Sigmoid colon (tissue), 4 donors: ENCODE measurements around the gene GRID1.

Source experiments
- CTCF ChIP-seq, 4 experiments: fragments of 450-650 bp in 3 of 4; fragments of 200-600 bp in 1 of 4; IDR thresholded peaks; one replicate each; pipeline ENCODE4 v1.5.1; 2016 to 2019; ENCODE audit warnings: antibody characterized with exemption in 4 of 4, mild to moderate bottlenecking in 3 of 4, moderate library complexity in 2 of 4
- EP300 ChIP-seq, 4 donors: sonication (generic); formaldehyde crosslinking; IDR thresholded peaks; one replicate each; pipeline ENCODE4 v1.6.1; 2017; ENCODE audit warnings: antibody characterized with exemption in 4 of 4
- POLR2A ChIP-seq, 2 donors: fragments of 450-650 bp; IDR thresholded peaks; one replicate each; pipeline ENCODE4 v1.6.1; 2016; ENCODE audit warnings: antibody characterized with exemption in 2 of 2, mild to moderate bottlenecking in 2 of 2, moderate library complexity in 2 of 2
- POLR2AphosphoS5 ChIP-seq, 4 donors: sonication (generic); formaldehyde crosslinking; IDR thresholded peaks; one replicate each; pipeline ENCODE4 v1.6.1; 2017; ENCODE audit warnings: antibody characterized with exemption in 4 of 4

DNA sequence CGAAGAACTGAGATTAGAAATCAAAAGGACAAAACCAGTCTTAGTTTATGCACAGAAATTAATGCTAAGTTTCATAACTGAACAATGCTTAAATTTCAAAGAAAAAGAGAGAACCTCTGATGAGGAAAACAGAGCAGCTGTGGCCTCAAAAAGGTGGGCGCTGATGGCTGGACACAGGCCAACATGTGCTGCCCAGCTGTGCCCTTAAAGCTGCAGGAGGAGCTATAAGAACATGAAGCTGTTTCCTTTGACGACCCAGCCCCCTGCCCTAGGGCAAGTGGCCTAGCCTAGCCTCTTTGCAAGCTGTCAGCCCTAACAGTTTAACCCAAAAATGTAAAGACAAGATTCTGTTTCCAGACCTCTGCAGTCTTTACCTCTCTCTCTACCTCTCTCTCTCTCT is 107.7 kb downstream of the GRID1 start:
- no peak for TF ChIP-seq CTCF (IDR thresholded peaks at IDR 0.05)
- no peak for TF ChIP-seq POLR2A (IDR thresholded peaks at IDR 0.05)
- TF ChIP-seq EP300 (IDR thresholded peaks at IDR 0.05) = no peak
- TF ChIP-seq POLR2AphosphoS5 (IDR thresholded peaks at IDR 0.05) = no peak
